Gastroesophageal sphincter (tissue), 4 donors: Measurements from ENCODE around the gene ZIC4. TPM values are rescaled to one million over a fixed set of nuclear protein-coding genes. Genes with fewer than 3 reads are reported as not detected.

ENCODE experiments used
- ATAC-seq: fragments of 150-250 bp; one replicate; pipeline ENCODE4 v1.9.1; 2016; ENCODE audit warnings: mild to moderate bottlenecking, moderate library complexity
- H3K27ac ChIP-seq, 4 donors: fragments of 200-600 bp; sonication (generic) in 3 of 4; 1 replicate in 3 of 4; 2 replicates in 1 of 4; pipeline ENCODE4 v1.5.1; 2016 to 2019
- H3K27me3 ChIP-seq: fragments of 200-600 bp; sonication (generic); one replicate; pipeline ENCODE4 v1.5.1; 2019
- H3K36me3 ChIP-seq, 2 donors: fragments of 200-600 bp; sonication (generic); one replicate each; pipeline ENCODE4 v1.5.1; 2019; ENCODE audit warnings: control low read depth in 1 of 2
- H3K4me1 ChIP-seq, 3 donors: fragments of 200-600 bp; sonication (generic); 1 replicate in 2 of 3; 2 replicates in 1 of 3; pipeline ENCODE4 v1.5.1; 2016 to 2019; ENCODE audit warnings: control low read depth in 2 of 3
- H3K4me3 ChIP-seq, 2 donors: fragments of 200-600 bp; sonication (generic); one replicate each; pipeline ENCODE4 v1.5.1; 2019; ENCODE audit warnings: mild to moderate bottlenecking in 1 of 2, moderate library complexity in 1 of 2
- H3K9me3 ChIP-seq, 3 donors: fragments of 200-600 bp; sonication (generic); one replicate each; pipeline ENCODE4 v1.5.1; 2017 to 2019; ENCODE audit warnings: control low read depth in 2 of 3
- CTCF ChIP-seq, 4 experiments: fragments of 200-600 bp in 2 of 4; fragments of 450-650 bp in 2 of 4; sonication (generic) in 1 of 4; IDR thresholded peaks; one replicate each; pipeline ENCODE4 v1.5.1; 2017 to 2019; ENCODE audit warnings: antibody characterized with exemption in 4 of 4, mild to moderate bottlenecking in 2 of 4, moderate library complexity in 2 of 4
- EP300 ChIP-seq: sonication (generic); formaldehyde crosslinking; IDR thresholded peaks from one replicate; pipeline ENCODE4 v1.6.1; 2017; ENCODE audit warnings: antibody characterized with exemption, mild to moderate bottlenecking
- POLR2A ChIP-seq, 2 donors: fragments of 450-650 bp; IDR thresholded peaks; one replicate each; pipeline ENCODE4 v1.6.1; 2017; ENCODE audit warnings: antibody characterized with exemption in 2 of 2, mild to moderate bottlenecking in 2 of 2, moderate library complexity in 1 of 2
- POLR2AphosphoS5 ChIP-seq: sonication (generic); formaldehyde crosslinking; IDR thresholded peaks from one replicate; pipeline ENCODE4 v1.6.1; 2017; ENCODE audit warnings: antibody characterized with exemption
- WGBS, 2 donors: methylation state at CpG; one replicate each; pipeline ENCODE4 v1.1.5; 2018; ENCODE audit warnings: low coverage in 1 of 2; 5-methylcytosine and 5-hydroxymethylcytosine counted together
- total RNA-seq, 4 donors: library from RNA; depleted of rRNA; stranded (reverse); fragments of >200 nt; gene quantifications; one replicate each; pipeline ENCODE4 v1.1.0, GENCODE V29; 2016

The ZIC4 gene
- total RNA-seq, 4 donors from 2014 or later = 0.13 TPM; not detected in 3

- H3K27ac ChIP-seq = no peak overlapping the region
- H3K9me3 ChIP-seq = peaks cover 0 to 10% (median 0%) of the 10 kb centered on the region in 3 donors
- ATAC-seq = no peak
- no peaks in the 10 kb centered on the region for H3K36me3 ChIP-seq
- WGBS, 2 donors = 11 to 14% methylated on average over 11 to 28 of the region's 28 CpGs
- H3K27me3 ChIP-seq = peaks cover 100% of the 10 kb centered on the region
- no peak overlapping the region for H3K4me3 ChIP-seq
- no peak for TF ChIP-seq CTCF (IDR thresholded peaks at IDR 0.05)
- TF ChIP-seq POLR2A (IDR thresholded peaks at IDR 0.05) = no peak
- no peak for TF ChIP-seq EP300
- no peak for TF ChIP-seq POLR2AphosphoS5
- H3K4me1 ChIP-seq = peaks cover 0 to 58% (median 29%) of the 10 kb centered on the region in 3 donors
Observed at GRCh38 chr3:147408188-147409100, 2.1 kb upstream of the ZIC4 start.

DNA sequence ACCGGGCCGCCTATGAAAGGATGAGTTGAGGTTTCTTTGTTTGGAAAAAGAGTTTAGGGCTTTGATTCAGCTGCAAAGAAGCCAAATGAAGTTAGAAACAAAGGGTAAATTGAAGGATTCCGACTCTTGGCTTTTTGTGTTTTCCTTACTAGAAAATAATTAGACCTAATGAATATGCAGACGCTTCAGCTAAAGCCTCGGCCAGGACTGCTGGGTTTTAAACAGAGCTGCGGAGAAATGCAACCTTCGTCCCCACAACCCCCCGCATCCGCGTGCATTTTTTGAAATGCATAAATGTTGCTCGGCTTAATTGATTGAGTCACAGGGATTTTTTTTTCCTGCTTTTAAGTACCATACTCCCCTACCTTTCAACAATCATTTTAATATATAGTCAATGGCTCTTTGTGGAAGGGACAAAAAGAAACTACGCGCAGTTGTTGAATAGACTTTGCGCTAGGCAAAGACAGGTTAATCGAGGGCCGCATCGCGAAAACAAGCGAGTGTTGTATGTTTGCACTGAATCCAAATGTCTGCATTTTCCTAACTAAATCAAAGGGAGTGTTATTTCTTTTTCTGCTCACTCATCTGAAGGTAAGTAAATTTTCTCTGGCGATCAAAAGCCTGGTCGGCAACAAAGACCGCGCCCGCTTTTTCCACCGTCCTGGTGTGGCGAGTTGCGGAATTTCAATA lies 1.3 kb upstream of the ZIC4 start:
- H3K27ac ChIP-seq = no peak overlapping the region
- H3K4me1 ChIP-seq = peaks cover 0 to 50% (median 22%) of the 10 kb centered on the region in 3 donors
- H3K36me3 ChIP-seq = no peaks in the 10 kb centered on the region
- no peak for ATAC-seq
- peaks cover 0 to 9% (median 0%) of the 10 kb centered on the region in 3 donors for H3K9me3 ChIP-seq
- WGBS, 2 donors = 9 to 14% methylated on average over 19 to 27 of the region's 27 CpGs
- no peak overlapping the region for H3K4me3 ChIP-seq
- H3K27me3 ChIP-seq = peaks cover 100% of the 10 kb centered on the region
- TF ChIP-seq POLR2AphosphoS5 = no peak

DNA sequence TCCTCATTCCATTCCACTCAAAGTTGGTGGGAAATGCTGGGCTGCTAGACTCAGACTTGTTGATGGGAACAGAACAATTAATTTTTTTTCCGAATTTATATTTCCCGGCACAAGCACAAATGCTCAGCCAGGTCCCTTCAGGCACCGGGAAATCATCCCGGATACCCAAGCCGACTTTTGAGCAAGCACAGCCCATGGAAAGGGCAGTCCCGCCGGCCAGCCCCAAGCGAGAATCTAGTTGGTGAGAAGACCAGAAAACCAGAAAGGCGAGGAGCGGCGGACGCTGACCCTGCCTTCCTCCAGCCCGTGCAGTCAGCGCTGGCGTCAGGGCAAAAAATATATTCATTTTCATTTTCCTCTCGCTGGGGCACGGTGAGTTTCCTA lies 763 bp upstream of the ZIC4 start:
- 6 to 10% methylated on average over 3 to 10 of the region's 17 CpGs for WGBS, 2 donors
- H3K9me3 ChIP-seq = peaks cover 0 to 4% (median 0%) of the 10 kb centered on the region in 3 donors
- peaks cover 0 to 47% (median 20%) of the 10 kb centered on the region in 3 donors for H3K4me1 ChIP-seq
- peaks cover 100% of the 10 kb centered on the region for H3K27me3 ChIP-seq
- TF ChIP-seq CTCF (IDR thresholded peaks at IDR 0.05) = no peak
- TF ChIP-seq POLR2AphosphoS5 = no peak
- TF ChIP-seq EP300 = no peak
- no peak for TF ChIP-seq POLR2A (IDR thresholded peaks at IDR 0.05)
- no peaks in the 10 kb centered on the region for H3K36me3 ChIP-seq
- no peak for ATAC-seq
- H3K27ac ChIP-seq = no peak overlapping the region
- H3K4me3 ChIP-seq = no peak overlapping the region

DNA sequence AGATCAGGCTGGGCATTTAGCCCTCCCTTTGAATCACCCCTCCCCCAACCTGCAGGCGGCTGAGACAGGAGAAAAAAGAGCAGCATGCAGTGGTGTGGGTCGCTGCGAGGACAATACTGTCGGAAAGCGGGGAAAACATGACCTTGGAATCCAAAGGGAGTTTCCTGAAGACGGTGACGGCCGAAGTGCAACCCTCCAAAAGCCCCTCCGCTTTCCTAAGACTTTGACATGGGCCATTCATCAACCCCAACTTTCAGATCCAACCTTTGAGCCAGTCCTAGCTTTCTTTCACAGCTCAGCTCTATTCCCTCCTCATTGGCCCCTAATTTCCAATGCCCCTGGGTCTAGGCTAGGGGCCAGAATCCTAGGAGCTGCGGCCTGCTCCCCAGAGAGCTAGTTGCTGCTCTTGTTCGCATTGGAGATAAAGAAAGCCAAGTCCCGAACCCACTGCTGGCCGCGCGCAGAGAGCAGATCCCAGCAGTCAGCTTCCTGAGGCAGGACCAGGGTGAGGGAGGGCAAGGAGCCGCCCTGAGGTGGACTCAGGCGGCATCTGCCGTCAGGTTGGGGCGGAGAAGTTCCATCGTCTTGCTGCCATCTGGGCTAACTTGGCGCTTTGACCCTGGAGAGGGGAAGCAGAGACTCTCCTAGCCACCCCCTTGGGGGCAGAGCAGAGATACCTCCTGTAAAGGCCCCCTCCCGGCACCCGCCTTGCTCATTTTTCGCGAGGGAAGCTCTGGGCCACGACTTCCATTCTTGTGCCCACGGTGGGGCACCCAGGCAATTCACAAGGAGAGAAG lies 914 bp downstream of the ZIC4 start:
- H3K4me3 ChIP-seq = no peak overlapping the region
- H3K4me1 ChIP-seq = peaks cover 0 to 36% (median 8%) of the 10 kb centered on the region in 3 donors
- H3K27ac ChIP-seq = no peak overlapping the region
- no peaks in the 10 kb centered on the region for H3K9me3 ChIP-seq
- WGBS, 2 donors = 0% methylated on average over 2 of the region's 27 CpGs; no CpG with 5 or more reads in 1 of the 2 donors
- TF ChIP-seq POLR2A (IDR thresholded peaks at IDR 0.05) = no peak
- peaks cover 100% of the 10 kb centered on the region for H3K27me3 ChIP-seq
- no peaks in the 10 kb centered on the region for H3K36me3 ChIP-seq
- no peak for ATAC-seq

DNA sequence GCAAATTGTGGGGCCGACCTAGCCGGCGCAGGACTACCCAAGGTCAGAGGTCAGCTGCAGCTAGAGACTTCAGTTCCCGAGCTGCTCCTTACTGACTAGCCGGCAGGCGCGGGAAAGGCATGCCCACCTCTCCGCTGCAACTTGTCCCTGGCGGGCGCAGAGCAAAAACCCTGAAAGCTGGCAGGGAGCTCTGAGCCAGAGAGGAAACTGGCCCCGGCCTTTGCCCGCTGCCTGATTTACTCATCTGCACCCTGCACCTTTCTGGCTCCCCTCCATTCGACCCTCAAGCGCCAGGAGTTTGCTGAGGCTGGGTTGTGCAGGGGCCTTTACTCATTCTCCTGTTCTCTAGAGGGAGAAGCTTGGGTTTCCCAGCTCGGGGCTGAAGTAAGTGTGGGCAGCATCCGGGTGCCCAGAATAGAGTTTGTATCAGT lies 1.5 kb downstream of the ZIC4 start:
- no peak for TF ChIP-seq POLR2AphosphoS5
- TF ChIP-seq EP300 = no peak
- no peak for TF ChIP-seq POLR2A (IDR thresholded peaks at IDR 0.05)
- no peak for TF ChIP-seq CTCF (IDR thresholded peaks at IDR 0.05)
- peaks cover 100% of the 10 kb centered on the region for H3K27me3 ChIP-seq
- 20% methylated on average over 2 of the region's 16 CpGs; no CpG with 5 or more reads in 1 of the 2 donors for WGBS, 2 donors
- no peak for ATAC-seq
- no peaks in the 10 kb centered on the region for H3K36me3 ChIP-seq
- no peak overlapping the region for H3K27ac ChIP-seq
- no peaks in the 10 kb centered on the region for H3K9me3 ChIP-seq
- H3K4me1 ChIP-seq = peaks cover 0 to 30% (median 2%) of the 10 kb centered on the region in 3 donors
- H3K4me3 ChIP-seq = no peak overlapping the region
